Measurements from ENCODE around the gene LYST.

The LYST gene

GRCh38 chr1:235631816-235632215 lies 234.9 kb downstream of the LYST start:
- Histone ChIP-seq H3K14ac (ENCODE audit: low read length in 2 of 2) (no peak overlapping the region), H2BK120ac (ENCODE audit: low read depth, low read length) (no peak overlapping the region), H2AK5ac (ENCODE audit: low read length, severe bottlenecking) (no peak overlapping the region), H3K27ac (ENCODE audit: low read length, poor library complexity, severe bottlenecking) (no peak overlapping the region), H3K9me3 (ENCODE audit: control insufficient read depth, low read length) (no peaks in the 10 kb centered on the region), H2BK12ac (ENCODE audit: low read length in 2 of 2) (no peak overlapping the region), H3K18ac (ENCODE audit: low read depth in 1 of 2, low read length in 2 of 2) (no peak overlapping the region), H2BK15ac (ENCODE audit: low read depth, poor library complexity, severe bottlenecking) (no peak overlapping the region), H3K4me1 (ENCODE audit: control insufficient read depth, insufficient read depth, low read depth, low read length) (peaks cover 10% of the 10 kb centered on the region), H3K4ac (ENCODE audit: low read depth in 1 of 2, low read length in 2 of 2) (no peak overlapping the region), H3K9ac (ENCODE audit: low read length) (no peak overlapping the region), H3K27me3 (ENCODE audit: control insufficient read depth in 1 of 2, insufficient read depth in 1 of 2, low read length in 2 of 2) (peaks cover 11 to 32% of the 10 kb centered on the region in 2 experiments), H3K36me3 (ENCODE audit: control insufficient read depth in 1 of 2, insufficient read depth in 2 of 2, low read depth in 1 of 2, low read length in 2 of 2) (no peaks in the 10 kb centered on the region), H3K23ac (ENCODE audit: low read length in 2 of 2) (no peak overlapping the region), H3K4me3 (ENCODE audit: insufficient read depth in 1 of 2, low read depth in 1 of 2, low read length in 2 of 2) (no peak overlapping the region), H3K79me1 (replicated peaks; ENCODE audit: low read length, poor library complexity, severe bottlenecking) (no peaks in the 10 kb centered on the region), H2BK5ac (ENCODE audit: low read depth, low read length, poor library complexity, severe bottlenecking) (no peak overlapping the region), H4K8ac (ENCODE audit: low read length) (no peak overlapping the region), H3K4me2 (ENCODE audit: low read length, poor library complexity, severe bottlenecking) (no peak overlapping the region), H4K91ac (ENCODE audit: low read length) (no peak overlapping the region), H2AFZ (ENCODE audit: low read depth, low read length) (no peak overlapping the region)
- WGBS, result 89% methylated on average over 7 of the region's 7 CpGs
- no peak for DNase-seq

GRCh38 chr1:235628316-235629005 lies 238.2 kb downstream of the LYST start:
- no peak for DNase-seq
- H3K79me1 ChIP-seq (replicated peaks; ENCODE audit: low read length, poor library complexity, severe bottlenecking), result no peaks in the 10 kb centered on the region
- H4K8ac ChIP-seq (ENCODE audit: low read length), result no peak overlapping the region
- H3K27me3 ChIP-seq (ENCODE audit: control insufficient read depth in 1 of 2, insufficient read depth in 1 of 2, low read length in 2 of 2), result peaks cover 0 to 34% of the 10 kb centered on the region in 2 experiments
- no peak overlapping the region for H2BK120ac ChIP-seq (ENCODE audit: low read depth, low read length)
- no peak overlapping the region for H2BK15ac ChIP-seq (ENCODE audit: low read depth, poor library complexity, severe bottlenecking)
- H2AFZ ChIP-seq (ENCODE audit: low read depth, low read length), result no peak overlapping the region
- H3K27ac ChIP-seq (ENCODE audit: low read length, poor library complexity, severe bottlenecking), result no peak overlapping the region
- WGBS, result 82% methylated on average over 10 of the region's 10 CpGs
- H3K4me1 ChIP-seq (ENCODE audit: control insufficient read depth, insufficient read depth, low read depth, low read length), result peaks cover 20% of the 10 kb centered on the region
- no peak overlapping the region for H3K4me2 ChIP-seq (ENCODE audit: low read length, poor library complexity, severe bottlenecking)
- H3K9ac ChIP-seq (ENCODE audit: low read length), result no peak overlapping the region
- H3K23ac ChIP-seq (ENCODE audit: low read length in 2 of 2), result no peak overlapping the region
- no peaks in the 10 kb centered on the region for H3K36me3 ChIP-seq (ENCODE audit: control insufficient read depth in 1 of 2, insufficient read depth in 2 of 2, low read depth in 1 of 2, low read length in 2 of 2)
- H3K9me3 ChIP-seq (ENCODE audit: control insufficient read depth, low read length), result no peaks in the 10 kb centered on the region
- no peak overlapping the region for H3K18ac ChIP-seq (ENCODE audit: low read depth in 1 of 2, low read length in 2 of 2)
- no peak overlapping the region for H2AK5ac ChIP-seq (ENCODE audit: low read length, severe bottlenecking)
- no peak overlapping the region for H3K14ac ChIP-seq (ENCODE audit: low read length in 2 of 2)
- H2BK12ac ChIP-seq (ENCODE audit: low read length in 2 of 2), result no peak overlapping the region
- H4K91ac ChIP-seq (ENCODE audit: low read length), result no peak overlapping the region
- no peak overlapping the region for H2BK5ac ChIP-seq (ENCODE audit: low read depth, low read length, poor library complexity, severe bottlenecking)
- H3K4ac ChIP-seq (ENCODE audit: low read depth in 1 of 2, low read length in 2 of 2), result no peak overlapping the region
- no peak overlapping the region for H3K4me3 ChIP-seq (ENCODE audit: insufficient read depth in 1 of 2, low read depth in 1 of 2, low read length in 2 of 2)

DNA sequence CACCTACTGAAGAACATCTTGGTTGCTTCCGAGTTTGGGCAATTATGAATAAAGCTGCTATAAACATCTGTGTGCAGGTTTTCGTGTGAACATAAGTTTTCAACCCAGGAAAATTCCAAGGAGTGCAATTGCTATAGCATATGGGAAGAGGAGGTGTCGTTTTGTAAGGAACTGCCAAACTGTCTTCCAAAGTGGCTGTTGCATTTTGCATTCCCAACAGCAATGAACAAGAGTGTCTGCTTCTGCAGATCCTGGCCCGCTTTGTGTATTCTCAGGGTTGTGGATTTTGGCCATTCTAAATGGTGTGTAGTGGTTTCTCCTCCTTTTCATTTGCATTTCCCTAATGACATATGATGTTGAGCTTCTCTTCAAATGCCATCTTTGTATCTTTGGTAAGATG lies 240.9 kb downstream of the LYST start:
- Histone ChIP-seq H3K4ac (ENCODE audit: low read depth in 1 of 2, low read length in 2 of 2) (no peak overlapping the region), H3K9ac (ENCODE audit: low read length) (no peak overlapping the region), H4K91ac (ENCODE audit: low read length) (no peak overlapping the region), H2BK5ac (ENCODE audit: low read depth, low read length, poor library complexity, severe bottlenecking) (no peak overlapping the region), H3K9me3 (ENCODE audit: control insufficient read depth, low read length) (no peaks in the 10 kb centered on the region), H3K27ac (ENCODE audit: low read length, poor library complexity, severe bottlenecking) (no peak overlapping the region), H3K36me3 (ENCODE audit: control insufficient read depth in 1 of 2, insufficient read depth in 2 of 2, low read depth in 1 of 2, low read length in 2 of 2) (no peaks in the 10 kb centered on the region), H3K4me3 (ENCODE audit: insufficient read depth in 1 of 2, low read depth in 1 of 2, low read length in 2 of 2) (no peak overlapping the region), H3K4me1 (ENCODE audit: control insufficient read depth, insufficient read depth, low read depth, low read length) (peaks cover 15% of the 10 kb centered on the region), H4K8ac (ENCODE audit: low read length) (no peak overlapping the region), H3K23ac (ENCODE audit: low read length in 2 of 2) (no peak overlapping the region), H2BK15ac (ENCODE audit: low read depth, poor library complexity, severe bottlenecking) (no peak overlapping the region), H2BK120ac (ENCODE audit: low read depth, low read length) (no peak overlapping the region), H3K18ac (ENCODE audit: low read depth in 1 of 2, low read length in 2 of 2) (no peak overlapping the region), H3K4me2 (ENCODE audit: low read length, poor library complexity, severe bottlenecking) (no peak overlapping the region), H2BK12ac (ENCODE audit: low read length in 2 of 2) (no peak overlapping the region), H3K14ac (ENCODE audit: low read length in 2 of 2) (no peak overlapping the region), H3K27me3 (ENCODE audit: control insufficient read depth in 1 of 2, insufficient read depth in 1 of 2, low read length in 2 of 2) (peaks cover 3 to 44% of the 10 kb centered on the region in 2 experiments), H3K79me1 (replicated peaks; ENCODE audit: low read length, poor library complexity, severe bottlenecking) (no peaks in the 10 kb centered on the region), H2AK5ac (ENCODE audit: low read length, severe bottlenecking) (no peak overlapping the region), H2AFZ (ENCODE audit: low read depth, low read length) (no peak overlapping the region)
- DNase-seq, result no peak
- 88% methylated on average over 4 of the region's 4 CpGs for WGBS

DNA sequence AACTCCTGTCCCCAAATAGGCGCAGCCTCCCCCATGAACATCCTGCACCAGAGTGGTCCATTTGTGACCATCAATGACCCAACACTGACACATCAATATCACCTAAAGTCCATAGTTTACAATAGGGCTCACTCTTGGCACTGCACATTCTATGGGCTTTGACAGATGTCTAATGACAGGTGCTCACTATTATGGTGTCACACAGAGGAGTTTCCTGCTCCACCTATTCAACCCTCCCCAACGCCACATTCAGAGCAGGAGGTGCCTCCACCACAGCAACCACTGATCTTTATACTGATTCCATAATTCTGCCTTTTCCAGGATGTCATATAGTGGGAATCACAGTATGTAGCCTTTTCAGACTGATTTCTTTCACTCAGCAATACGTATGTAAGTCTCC lies 241.4 kb downstream of the LYST start:
- Histone ChIP-seq H3K4me3 (ENCODE audit: insufficient read depth in 1 of 2, low read depth in 1 of 2, low read length in 2 of 2) (no peak overlapping the region), H3K4me2 (ENCODE audit: low read length, poor library complexity, severe bottlenecking) (no peak overlapping the region), H3K27ac (ENCODE audit: low read length, poor library complexity, severe bottlenecking) (no peak overlapping the region), H3K23ac (ENCODE audit: low read length in 2 of 2) (no peak overlapping the region), H3K9ac (ENCODE audit: low read length) (no peak overlapping the region), H2BK15ac (ENCODE audit: low read depth, poor library complexity, severe bottlenecking) (no peak overlapping the region), H2AFZ (ENCODE audit: low read depth, low read length) (no peak overlapping the region), H3K14ac (ENCODE audit: low read length in 2 of 2) (no peak overlapping the region), H2BK120ac (ENCODE audit: low read depth, low read length) (no peak overlapping the region), H3K36me3 (ENCODE audit: control insufficient read depth in 1 of 2, insufficient read depth in 2 of 2, low read depth in 1 of 2, low read length in 2 of 2) (no peaks in the 10 kb centered on the region), H3K4me1 (ENCODE audit: control insufficient read depth, insufficient read depth, low read depth, low read length) (peaks cover 15% of the 10 kb centered on the region), H2AK5ac (ENCODE audit: low read length, severe bottlenecking) (no peak overlapping the region), H3K9me3 (ENCODE audit: control insufficient read depth, low read length) (no peaks in the 10 kb centered on the region), H4K8ac (ENCODE audit: low read length) (peak overlapping the region; percentile 47), H3K27me3 (ENCODE audit: control insufficient read depth in 1 of 2, insufficient read depth in 1 of 2, low read length in 2 of 2) (peaks cover 3 to 41% of the 10 kb centered on the region in 2 experiments), H4K91ac (ENCODE audit: low read length) (no peak overlapping the region), H3K18ac (ENCODE audit: low read depth in 1 of 2, low read length in 2 of 2) (no peak overlapping the region), H3K4ac (ENCODE audit: low read depth in 1 of 2, low read length in 2 of 2) (no peak overlapping the region), H3K79me1 (replicated peaks; ENCODE audit: low read length, poor library complexity, severe bottlenecking) (no peaks in the 10 kb centered on the region), H2BK5ac (ENCODE audit: low read depth, low read length, poor library complexity, severe bottlenecking) (no peak overlapping the region), H2BK12ac (ENCODE audit: low read length in 2 of 2) (peak overlapping the region in 1 of 2 experiments; percentile 3)
- DNase-seq, result no peak
- 98% methylated on average over 3 of the region's 3 CpGs for WGBS

All from mesenchymal stem cell (in vitro differentiated cells and primary cell).